ENCODE data around the gene ESPL1. TPM values are rescaled to one million over a fixed set of nuclear protein-coding genes. Genes with fewer than 3 reads are reported as not detected.
A peak's percentile ranks its signal among the peaks of the same experiment; 100 is the strongest.

The ESPL1 gene
- total RNA-seq, 2 donors from 2014 or later, result 33.3 to 50.7 TPM

GRCh38 chr12:53286448-53286847, 18.3 kb downstream of the ESPL1 start:
- Mint-ChIP-seq H3K4me3 (no peak overlapping the region), H3K27ac (no peak overlapping the region), H3K27me3 (ENCODE audit: insufficient read depth) (no peaks in the 10 kb centered on the region), H3K36me3 (ENCODE audit: low read depth) (peaks cover 59% of the 10 kb centered on the region), H3K9me3 (no peaks in the 10 kb centered on the region), H3K4me1 (no peaks in the 10 kb centered on the region)
- Histone ChIP-seq H3K36me3 (ENCODE audit: control insufficient read depth, insufficient read depth, low read length) (peaks cover 74% of the 10 kb centered on the region), H3K9ac (ENCODE audit: extremely low read depth, low read length, poor library complexity, severe bottlenecking) (no peak overlapping the region), H3K9me3 (ENCODE audit: control insufficient read depth, low read length) (no peaks in the 10 kb centered on the region), H3K4me3 (ENCODE audit: low read length) (no peak overlapping the region), H3K27me3 (ENCODE audit: control insufficient read depth, insufficient read depth, low read length, poor library complexity, severe bottlenecking) (no peaks in the 10 kb centered on the region), H3K27ac (ENCODE audit: low read depth, low read length) (no peak overlapping the region), H3K4me1 (ENCODE audit: control insufficient read depth, insufficient read depth, low read length) (no peaks in the 10 kb centered on the region)
- TF ChIP-seq CTCF (conservative IDR thresholded peaks at IDR 0.05), result no peak
- WGBS, 2 experiments (ENCODE audit: insufficient coverage in 1 of 2, insufficient read length in 1 of 2), result 93 to 94% methylated on average over 8 to 9 of the region's 9 CpGs
- DNase-seq, result no peak

- 77 to 78% methylated on average over 5 to 11 of the region's 11 CpGs for WGBS, 2 experiments (ENCODE audit: insufficient coverage in 1 of 2, insufficient read length in 1 of 2)
- no peaks in the 10 kb centered on the region for H3K9me3 ChIP-seq (ENCODE audit: control insufficient read depth, low read length)
- H3K36me3 Mint-ChIP-seq (ENCODE audit: low read depth), result peaks cover 55% of the 10 kb centered on the region
Measured at GRCh38 chr12:53287741-53288216, 19.7 kb downstream of the ESPL1 start.

GRCh38 chr12:53288322-53288721, 20.2 kb downstream of the ESPL1 start:
- H3K36me3 ChIP-seq (ENCODE audit: control insufficient read depth, insufficient read depth, low read length), result peaks cover 64% of the 10 kb centered on the region
- Mint-ChIP-seq H3K4me1 (no peaks in the 10 kb centered on the region), H3K4me3 (no peak overlapping the region), H3K36me3 (ENCODE audit: low read depth) (peaks cover 55% of the 10 kb centered on the region), H3K9me3 (no peaks in the 10 kb centered on the region), H3K27me3 (ENCODE audit: insufficient read depth) (no peaks in the 10 kb centered on the region), H3K27ac (no peak overlapping the region)
- no peak overlapping the region for H3K4me3 ChIP-seq (ENCODE audit: low read length)
- WGBS, 2 experiments (ENCODE audit: insufficient coverage in 1 of 2, insufficient read length in 1 of 2), result 85 to 98% methylated on average over 6 of the region's 6 CpGs
- no peaks in the 10 kb centered on the region for H3K27me3 ChIP-seq (ENCODE audit: control insufficient read depth, insufficient read depth, low read length, poor library complexity, severe bottlenecking)
- no peak overlapping the region for H3K27ac ChIP-seq (ENCODE audit: low read depth, low read length)
- no peak for DNase-seq
- no peaks in the 10 kb centered on the region for H3K9me3 ChIP-seq (ENCODE audit: control insufficient read depth, low read length)
- no peaks in the 10 kb centered on the region for H3K4me1 ChIP-seq (ENCODE audit: control insufficient read depth, insufficient read depth, low read length)
- no peak overlapping the region for H3K9ac ChIP-seq (ENCODE audit: extremely low read depth, low read length, poor library complexity, severe bottlenecking)
- no peak for TF ChIP-seq CTCF (conservative IDR thresholded peaks at IDR 0.05)

More at GRCh38 chr12:53287741-53288216, 19.7 kb downstream of the ESPL1 start:
- no peak overlapping the region for H3K4me3 ChIP-seq (ENCODE audit: low read length)
- peak; percentile 93 for DNase-seq
- no peak overlapping the region for H3K27ac ChIP-seq (ENCODE audit: low read depth, low read length)
- H3K27me3 ChIP-seq (ENCODE audit: control insufficient read depth, insufficient read depth, low read length, poor library complexity, severe bottlenecking), result no peaks in the 10 kb centered on the region
- no peaks in the 10 kb centered on the region for H3K4me1 ChIP-seq (ENCODE audit: control insufficient read depth, insufficient read depth, low read length)
- Mint-ChIP-seq H3K27me3 (ENCODE audit: insufficient read depth) (no peaks in the 10 kb centered on the region), H3K27ac (no peak overlapping the region), H3K9me3 (no peaks in the 10 kb centered on the region), H3K4me1 (no peaks in the 10 kb centered on the region), H3K4me3 (no peak overlapping the region)
- peaks cover 69% of the 10 kb centered on the region for H3K36me3 ChIP-seq (ENCODE audit: control insufficient read depth, insufficient read depth, low read length)
- TF ChIP-seq CTCF (conservative IDR thresholded peaks at IDR 0.05), result peak; percentile 84
- no peak overlapping the region for H3K9ac ChIP-seq (ENCODE audit: extremely low read depth, low read length, poor library complexity, severe bottlenecking)

Data from endodermal cell (in vitro differentiated cells).